ENCODE results near the gene FKRP.

DNA sequence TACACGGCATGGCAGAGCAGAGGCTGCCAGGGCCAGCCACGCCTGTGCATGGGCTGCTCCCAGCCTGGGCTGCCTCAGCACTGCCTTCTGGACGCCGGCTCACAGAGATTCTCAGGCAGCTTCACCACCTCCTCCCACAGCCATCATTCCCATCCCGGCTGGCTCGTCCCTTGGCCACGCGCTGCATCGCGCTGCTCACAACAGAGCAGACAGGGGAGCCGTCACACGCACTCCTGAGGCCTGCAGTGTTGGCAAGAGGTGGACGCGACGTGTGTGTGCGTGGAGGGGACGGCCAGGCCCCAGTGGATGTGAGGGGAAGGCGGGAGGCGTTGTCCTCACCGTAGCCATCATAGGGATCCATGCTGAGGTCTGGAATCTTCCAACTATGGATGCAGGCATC, 21.4 kb upstream of the FKRP start:
- TF ChIP-seq, protein P1, sequence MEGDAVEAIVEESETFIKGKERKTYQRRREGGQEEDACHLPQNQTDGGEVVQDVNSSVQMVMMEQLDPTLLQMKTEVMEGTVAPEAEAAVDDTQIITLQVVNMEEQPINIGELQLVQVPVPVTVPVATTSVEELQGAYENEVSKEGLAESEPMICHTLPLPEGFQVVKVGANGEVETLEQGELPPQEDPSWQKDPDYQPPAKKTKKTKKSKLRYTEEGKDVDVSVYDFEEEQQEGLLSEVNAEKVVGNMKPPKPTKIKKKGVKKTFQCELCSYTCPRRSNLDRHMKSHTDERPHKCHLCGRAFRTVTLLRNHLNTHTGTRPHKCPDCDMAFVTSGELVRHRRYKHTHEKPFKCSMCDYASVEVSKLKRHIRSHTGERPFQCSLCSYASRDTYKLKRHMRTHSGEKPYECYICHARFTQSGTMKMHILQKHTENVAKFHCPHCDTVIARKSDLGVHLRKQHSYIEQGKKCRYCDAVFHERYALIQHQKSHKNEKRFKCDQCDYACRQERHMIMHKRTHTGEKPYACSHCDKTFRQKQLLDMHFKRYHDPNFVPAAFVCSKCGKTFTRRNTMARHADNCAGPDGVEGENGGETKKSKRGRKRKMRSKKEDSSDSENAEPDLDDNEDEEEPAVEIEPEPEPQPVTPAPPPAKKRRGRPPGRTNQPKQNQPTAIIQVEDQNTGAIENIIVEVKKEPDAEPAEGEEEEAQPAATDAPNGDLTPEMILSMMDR (IDR thresholded peaks at IDR 0.05) = no peak
- no peak for TF ChIP-seq POLR2A (IDR thresholded peaks at IDR 0.05)
